Stimulated activated naive CD4-positive, alpha-beta T cell treated with Interleukin-2 at 50 U/mL for 16 hours (primary cell): ENCODE data around the gene WDR72.
"Not testable (repeated sequence)": the region's sequence is repeated elsewhere in the genome, so short reads cannot be mapped to it uniquely, and the experiment has no call there.

Source experiments
- DNase-seq: peaks from one replicate; lab custom pipeline; 2025; lab: John Stamatoyannopoulos, UW

WDR72 gene

DNA sequence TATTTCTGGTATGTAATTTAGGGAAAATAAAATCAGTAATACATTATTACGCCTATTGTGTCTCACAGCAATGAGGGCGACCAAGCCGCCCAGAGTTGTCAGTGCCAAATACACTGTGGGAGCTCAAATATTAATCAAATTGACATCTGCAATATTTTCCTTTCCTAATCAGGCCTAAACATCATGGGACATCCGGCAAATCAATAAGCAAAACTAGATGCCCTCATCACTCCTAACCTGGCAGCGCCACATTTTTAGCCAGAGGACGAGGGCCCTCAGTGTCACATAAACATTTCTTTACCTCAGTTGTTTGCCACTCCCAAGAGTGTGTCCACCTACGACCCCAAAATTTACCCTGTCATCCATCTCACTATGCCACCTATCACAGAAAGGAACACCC lies 64.1 kb downstream of the WDR72 start:
- no peak for DNase-seq

DNA sequence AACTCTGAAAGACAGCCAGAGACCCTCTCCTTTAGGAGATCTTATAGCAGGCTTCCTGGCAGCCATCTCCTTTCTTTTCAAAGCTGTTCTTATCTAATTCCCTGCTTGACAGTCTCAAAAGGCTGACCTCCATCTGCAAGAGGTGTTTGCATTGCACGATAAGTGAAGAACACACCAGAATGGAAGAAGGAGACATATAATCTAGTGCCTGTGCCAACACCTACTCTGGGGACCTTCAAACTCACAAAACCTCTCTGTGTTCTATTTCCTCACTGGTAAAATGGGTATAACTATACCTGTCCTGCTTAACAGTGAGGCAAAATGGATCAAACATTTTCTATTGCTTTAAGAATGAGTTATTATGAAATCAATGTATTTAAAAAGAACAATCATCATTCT lies 65.0 kb downstream of the WDR72 start:
- DNase-seq, result no peak

DNA sequence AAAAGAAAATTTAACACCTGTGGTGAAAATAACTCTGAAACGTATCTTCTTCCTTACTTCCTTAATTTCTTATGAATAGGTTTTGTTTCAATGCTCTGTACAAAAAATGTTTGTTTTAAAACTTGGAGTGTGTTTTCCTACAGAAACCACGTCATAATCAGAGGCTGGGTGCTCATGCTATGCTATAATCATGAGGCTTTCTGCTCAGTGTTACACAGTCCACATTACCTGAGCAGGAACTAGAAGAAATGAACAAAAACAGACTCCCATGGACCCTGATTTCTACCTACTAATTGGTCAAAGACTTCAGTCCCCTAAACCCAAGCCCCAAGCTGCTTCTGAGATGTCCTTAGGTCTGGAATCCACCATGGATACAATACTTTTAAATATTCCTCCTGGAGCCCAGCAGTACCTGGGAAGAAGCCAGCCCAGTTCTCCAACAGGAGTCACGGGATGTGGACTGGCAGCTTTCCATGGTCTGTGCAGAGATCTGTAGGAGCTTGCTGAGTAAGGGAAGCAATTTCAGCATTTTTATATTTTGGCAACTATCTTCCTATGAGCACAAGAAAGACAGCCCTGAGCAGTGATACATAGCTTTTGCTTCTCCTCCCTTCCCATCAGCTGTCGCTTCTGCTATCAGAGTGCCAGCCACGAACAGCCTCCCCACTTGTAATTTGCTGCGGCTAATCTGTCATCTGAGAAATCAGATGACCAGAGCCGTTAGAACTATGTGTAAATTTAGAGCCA lies 65.6 kb downstream of the WDR72 start:
- DNase-seq, result no peak

DNA sequence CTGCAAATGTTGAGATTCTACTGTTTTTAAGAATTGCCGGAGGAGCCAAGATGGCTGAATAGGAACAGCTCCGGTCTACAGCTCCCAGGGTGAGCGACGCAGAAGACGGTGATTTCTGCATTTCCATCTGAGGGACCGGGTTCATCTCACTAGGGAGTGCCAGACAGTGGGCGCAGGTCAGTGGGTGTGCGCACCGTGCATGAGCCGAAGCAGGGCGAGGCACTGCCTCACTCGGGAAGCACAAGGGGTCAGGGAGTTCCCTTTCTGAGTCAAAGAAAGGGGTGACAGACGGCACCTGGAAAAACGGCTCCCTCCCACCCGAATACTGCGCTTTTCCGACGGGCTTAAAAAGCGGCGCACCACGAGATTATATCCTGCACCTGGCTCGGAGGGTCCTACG lies 75.3 kb downstream of the WDR72 start:
- DNase-seq, result not testable (repeated sequence)

DNA sequence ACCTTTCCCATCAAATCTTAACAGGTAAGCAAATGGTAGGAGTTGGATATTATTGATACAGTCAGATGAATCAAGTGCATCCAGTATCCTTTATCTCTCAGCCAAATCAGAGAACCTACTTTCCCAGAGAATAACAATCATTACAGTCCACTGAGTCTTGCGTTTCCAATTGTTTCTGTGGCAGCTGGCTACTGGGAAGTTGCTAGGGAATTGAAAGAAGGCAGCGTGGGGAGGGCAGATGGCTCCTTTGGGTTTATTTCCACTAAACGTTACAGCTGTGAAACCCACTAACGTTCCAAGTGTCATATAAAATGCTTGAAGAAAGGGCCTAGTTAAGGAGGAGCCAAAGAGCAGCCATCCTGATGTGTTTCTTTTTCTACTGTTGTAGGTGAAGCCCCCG lies 78.4 kb downstream of the WDR72 start:
- DNase-seq, result no peak

DNA sequence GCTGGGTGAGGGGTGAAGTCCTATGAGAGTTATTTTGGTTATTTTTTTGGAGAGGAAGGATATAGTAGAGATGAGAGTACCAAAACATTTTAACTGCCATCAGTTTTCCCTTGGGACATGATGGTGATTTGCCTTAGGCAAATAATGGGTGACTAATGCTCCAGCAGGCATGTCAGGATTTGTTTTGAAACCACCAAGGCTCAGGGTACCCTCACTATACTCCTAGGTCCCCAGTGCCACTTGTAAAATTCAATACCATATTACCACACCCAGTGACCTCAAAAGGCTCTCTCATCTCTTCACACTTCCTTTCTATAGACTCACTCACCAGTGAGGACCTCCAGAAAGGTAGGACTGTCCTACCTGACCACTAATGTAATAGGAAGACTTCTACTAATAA lies 83.6 kb downstream of the WDR72 start:
- DNase-seq, result no peak

DNA sequence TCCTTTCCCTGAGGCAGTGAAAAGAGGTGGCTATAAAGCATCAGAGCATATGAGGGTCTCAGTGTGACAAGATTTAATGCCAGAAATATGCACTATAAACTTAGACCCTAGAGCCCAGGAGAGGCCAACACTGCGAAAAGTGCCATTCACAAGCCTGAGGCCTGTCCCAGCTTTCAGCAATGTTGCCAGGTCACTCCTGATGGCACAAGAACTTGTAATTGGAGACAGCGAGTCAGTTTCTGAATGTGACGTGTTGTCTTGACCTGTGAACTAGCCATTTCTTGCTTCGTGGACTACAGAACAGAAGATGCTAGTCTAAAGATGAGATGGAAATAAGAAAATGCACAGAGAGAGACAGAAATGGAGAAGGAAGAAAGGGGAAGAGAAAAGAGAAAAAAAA lies 87.9 kb downstream of the WDR72 start:
- DNase-seq, result no peak

DNA sequence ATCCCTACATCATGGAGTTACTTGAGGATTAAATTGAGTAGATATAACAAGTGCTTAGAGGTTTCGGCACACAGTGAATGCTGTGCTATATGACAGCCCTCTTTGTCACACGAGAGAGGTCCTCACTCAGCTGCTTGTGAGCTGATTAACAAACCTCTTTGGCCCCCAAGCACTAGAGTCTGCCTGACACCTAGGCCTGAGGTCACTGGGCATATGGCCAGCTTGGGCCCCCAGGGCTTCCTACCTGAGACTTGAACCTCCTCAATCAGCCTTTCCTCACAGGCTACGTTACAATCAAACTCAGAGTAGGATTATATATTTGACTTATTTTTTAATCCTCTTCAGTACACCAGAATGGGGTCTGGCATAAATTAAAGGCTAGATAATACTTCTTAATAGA lies 88.8 kb downstream of the WDR72 start:
- DNase-seq, result no peak

DNA sequence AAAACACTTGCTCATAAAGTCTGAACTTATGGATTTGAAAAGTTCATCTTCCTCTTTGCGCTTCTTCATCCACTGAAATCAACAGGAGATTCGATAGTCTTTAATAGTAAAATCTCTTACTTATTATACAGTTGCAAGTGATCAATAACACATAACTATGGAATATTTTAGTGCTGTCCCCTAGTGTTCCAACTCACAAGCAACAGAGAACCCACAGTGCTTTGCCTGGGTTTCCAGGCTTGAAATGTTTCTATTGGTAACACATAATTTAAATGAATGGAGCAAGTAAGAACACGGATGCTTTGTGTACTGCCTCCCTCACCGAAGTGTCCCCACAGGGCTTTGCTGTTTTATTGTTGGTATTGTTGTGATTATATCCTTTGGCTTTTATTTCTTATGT lies 93.5 kb downstream of the WDR72 start:
- no peak for DNase-seq

DNA sequence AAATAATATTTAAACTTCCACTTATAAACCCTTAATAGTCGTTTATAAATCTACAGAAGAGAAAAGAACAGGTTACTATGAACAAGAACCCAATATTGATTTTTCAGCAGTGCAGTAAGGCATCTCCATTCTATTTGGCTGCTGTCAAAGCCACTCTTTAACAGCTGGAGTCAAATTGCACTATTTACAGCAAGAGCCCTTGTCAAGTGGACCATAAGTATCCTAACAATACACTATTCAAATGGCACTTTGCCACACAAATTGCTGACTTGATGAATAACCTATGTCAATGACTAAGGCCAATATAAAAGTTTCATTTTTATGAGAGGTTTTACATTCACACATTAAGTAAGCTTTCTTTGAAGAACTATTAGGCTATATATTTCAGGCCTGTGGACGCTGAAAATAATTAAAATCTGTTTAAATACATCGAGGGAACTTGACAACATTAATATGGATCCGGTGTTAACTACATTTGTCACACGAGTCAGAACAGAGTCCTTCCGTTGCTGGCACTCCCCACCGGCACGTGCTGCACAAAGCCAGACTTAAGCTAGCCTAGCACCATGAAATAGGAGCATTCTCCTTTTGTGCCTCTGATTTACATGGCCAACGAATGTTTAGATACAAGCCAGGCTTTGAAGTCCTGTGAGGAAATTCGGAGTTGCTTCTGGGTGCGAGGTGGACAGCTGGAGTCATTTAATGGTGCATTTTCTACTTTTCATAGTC lies 100.5 kb downstream of the WDR72 start:
- DNase-seq, result no peak

DNA sequence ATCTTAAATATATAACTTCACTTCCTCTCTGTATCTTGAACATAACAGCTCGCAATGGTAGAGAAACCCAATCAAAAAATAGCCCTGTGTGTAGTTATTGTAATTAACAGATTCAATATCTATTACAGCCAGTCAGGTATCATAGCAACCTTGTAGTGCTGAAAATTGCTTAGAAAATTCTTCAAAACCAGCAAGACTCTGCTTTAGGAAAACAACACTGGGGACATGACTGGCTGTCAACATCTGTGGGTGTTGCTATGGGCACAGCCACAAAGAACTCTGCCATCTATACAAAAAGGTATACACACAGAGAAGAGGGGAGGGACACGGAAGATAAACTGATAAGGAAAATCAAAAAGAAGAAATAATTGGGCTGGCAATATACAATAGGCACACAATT lies 101.2 kb downstream of the WDR72 start:
- no peak for DNase-seq

DNA sequence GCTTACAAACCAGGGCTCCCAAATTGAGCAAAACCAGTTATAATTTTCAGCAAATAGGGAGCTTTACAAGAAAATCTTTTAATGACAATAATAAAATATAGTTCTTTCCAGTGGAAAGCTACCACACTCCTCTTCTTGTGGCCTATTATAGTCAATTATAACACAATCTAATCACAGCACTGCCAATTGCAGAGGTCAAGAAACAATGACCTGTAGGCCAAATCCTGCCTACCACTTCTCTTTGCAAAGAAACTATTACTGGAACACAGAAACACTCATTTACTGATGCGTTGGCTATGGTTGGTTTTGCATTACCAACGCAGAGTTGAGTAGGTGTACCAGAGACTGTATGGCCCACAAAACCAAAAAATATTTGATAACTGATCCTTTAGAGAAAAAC lies 110.5 kb downstream of the WDR72 start:
- no peak for DNase-seq

DNA sequence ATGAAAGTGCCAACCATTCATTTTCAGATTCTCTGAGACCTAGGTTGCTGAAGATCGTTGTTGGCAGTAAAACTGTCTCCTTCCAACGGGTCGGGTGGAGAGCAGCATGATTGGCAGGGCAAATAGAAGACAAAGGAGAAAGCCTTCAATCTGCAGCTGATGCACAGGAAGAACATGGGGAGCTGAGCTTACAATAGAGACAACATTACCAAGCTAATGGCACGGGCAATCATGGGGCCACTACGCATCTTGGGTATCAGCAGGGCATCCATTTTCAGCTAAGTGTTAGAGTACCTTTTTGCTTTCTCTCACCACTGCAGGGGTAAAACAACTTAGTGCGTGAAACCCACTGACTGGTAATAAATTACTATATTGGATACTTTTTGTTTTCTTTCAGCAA lies 114.8 kb downstream of the WDR72 start:
- DNase-seq, result no peak

DNA sequence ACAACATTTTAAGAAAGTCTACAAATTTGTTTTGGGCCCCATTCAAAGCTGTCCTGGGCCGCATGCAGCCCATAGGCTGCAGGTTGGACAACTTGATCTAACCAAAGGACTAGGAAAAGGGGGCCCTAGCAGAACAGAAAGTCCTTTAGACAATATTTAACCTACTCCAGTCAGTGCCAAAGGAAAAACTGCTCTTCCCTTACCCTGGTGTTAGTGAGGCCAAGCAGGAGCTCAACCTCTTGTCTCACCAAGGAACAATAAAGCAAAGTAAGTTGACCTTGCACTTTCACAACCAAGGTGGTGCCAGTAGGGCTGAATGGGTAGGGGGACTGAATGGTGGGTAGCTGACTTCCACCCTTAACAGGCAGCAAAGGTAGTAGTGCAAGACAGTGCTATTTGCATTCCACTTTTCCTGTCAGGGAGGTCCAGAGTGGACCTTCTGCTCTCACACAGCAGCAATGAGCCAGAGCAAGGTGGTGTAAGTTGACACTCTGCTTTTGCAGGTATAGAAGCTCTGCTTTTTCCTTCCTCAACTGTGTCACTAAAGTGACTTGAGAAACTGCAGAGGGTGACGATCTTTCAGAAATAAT lies 124.9 kb downstream of the WDR72 start:
- DNase-seq, result no peak

DNA sequence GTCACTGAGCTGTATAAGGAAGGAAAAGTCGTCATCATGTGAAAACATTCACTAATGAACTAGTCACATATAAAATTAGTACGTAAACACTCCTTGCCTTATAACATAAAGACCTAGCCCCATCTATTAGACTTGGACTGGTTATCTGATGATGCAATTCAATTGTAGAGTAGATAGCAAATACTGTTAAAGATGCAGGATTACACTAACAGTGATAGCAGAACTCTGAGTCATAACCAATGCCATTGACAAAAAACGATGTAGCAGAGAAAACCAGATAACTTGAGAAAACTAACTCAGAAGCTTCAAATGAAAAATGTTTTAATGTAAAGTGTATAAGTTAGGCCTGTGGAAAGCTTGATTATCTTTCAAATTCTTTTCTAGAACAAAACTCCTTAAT lies 132.2 kb downstream of the WDR72 start:
- no peak for DNase-seq

DNA sequence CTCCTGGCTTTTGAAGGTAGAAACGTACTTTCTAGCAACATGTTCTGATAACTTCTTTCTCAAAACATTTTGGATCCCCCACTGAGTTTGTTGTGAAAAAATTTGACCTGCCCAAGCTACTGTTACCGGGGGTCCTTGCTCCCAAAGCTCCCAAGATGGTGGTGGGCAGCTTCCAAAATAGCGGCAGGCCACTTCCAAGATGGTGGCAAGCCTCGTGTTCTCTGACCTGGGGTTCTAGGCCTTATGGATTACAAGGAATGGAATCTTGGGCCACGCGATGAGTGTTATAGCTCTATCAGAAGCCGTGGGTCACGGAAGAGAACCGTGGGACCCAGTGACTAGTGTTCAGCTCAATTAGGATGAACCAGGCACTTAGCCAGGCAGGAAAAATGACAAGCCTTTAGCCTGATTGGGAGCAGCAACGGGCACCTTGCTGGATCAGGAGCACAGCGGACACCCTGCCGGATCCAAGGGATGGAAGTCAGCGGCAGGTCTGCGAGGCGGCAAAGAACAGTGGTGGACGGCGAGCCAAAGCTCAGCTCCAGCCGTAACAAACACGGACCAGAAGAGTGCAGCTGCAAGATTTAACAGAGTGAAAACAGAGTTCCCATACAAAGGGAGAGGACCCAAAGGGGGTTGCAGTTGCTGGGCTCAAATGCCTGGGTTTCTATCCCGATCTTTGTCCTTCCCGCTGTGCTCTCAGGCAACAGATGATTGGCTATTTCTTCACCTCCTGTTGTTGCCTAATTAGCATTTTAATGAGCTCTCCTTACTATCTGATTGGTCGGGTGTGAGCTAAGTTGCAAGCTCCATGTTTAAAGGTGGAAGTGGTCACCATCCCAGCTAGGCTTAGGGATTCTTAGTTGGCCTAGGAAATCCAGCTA lies 133.3 kb downstream of the WDR72 start:
- DNase-seq, result no peak

DNA sequence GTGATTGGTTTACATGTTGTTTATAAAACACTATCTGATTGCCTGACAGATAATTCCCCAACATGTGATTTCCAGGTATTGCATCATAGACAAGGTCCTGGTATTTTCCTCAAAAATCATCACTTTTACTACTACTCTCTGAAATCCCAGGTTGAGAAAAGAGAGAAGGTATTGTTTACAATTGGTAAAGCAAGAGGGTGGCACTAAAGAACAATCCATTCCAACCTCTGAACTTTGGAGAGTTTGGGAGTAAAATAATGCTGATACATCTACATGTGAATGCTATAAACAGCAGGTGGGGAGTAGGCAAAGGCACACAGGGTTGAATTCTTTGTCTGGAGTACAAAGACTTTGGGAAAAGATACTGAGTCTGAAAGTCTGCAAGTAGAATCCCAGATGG lies 134.2 kb downstream of the WDR72 start:
- DNase-seq, result no peak

DNA sequence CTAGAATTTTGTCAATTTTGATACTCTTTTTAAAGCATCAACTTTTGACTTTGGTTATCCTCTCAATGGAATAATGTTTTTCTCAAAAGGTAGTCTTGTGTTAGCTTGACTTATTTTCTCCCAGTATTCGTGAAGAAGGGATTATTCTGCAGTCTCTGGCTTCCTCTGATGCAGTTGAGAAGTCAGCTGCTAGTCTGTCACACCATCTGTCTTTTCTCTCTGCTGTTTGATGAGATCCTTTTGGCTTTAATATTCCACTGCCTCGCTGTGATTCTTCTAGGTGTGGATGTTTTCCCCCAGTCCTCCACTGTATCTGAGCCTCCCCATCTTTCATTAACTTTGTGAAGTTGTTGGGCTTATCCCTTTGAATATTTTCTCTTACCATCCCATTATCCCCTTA lies 141.0 kb downstream of the WDR72 start:
- no peak for DNase-seq

DNA sequence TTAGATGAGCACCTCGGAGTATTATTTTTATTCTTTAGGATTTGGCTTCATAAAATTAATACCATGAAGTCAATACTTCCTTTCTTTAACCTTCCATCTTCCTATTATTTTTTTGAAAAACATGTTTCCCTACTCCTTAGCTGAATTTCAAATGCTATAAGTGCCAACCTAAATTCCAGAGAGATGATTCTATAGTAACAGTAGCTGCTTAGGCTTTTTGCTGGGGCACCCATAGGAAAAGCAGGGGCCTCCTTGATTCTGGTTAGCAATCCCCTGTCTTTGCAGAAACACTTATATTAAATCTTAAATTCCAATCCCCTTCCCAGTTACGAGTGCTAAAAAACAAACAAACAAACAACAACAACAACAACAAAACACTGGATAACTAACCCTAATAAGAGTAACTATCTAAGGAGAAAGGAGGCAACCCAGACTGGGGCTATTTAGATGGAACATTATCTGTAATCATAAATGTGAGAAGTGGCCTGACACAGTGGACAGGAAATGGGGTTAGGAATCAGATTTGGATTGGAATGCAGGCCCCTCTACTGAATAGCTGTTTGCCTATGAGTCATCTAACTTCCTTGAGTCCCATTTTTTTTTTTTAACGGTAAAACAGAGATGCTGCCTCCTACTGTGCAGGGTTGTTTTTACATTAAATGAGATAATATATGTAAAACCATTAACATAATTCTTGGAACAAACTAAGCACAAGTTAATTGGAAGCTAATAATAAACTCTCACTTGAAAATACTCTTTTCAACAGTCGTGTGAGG lies 148.1 kb downstream of the WDR72 start:
- DNase-seq, result no peak

DNA sequence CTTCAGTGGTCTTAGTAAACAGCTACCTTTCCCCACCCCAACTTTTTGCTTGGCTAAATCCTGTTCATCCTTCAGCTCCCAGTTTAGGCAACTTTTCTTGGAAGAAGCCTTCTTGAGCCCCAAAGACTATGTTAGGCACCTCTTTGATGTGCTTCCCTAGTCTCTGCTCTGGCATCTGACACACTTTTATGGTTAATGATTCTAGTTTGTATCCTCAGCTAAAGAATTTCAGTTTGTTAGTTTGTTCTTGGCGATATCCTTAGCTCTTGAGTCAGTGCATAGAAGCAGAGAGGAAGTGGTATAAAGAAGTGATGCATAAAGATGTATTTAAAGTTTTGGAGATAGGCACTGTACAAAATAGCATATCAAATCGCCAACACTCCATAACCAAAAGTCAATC lies 168.4 kb downstream of the WDR72 start:
- DNase-seq, result no peak

DNA sequence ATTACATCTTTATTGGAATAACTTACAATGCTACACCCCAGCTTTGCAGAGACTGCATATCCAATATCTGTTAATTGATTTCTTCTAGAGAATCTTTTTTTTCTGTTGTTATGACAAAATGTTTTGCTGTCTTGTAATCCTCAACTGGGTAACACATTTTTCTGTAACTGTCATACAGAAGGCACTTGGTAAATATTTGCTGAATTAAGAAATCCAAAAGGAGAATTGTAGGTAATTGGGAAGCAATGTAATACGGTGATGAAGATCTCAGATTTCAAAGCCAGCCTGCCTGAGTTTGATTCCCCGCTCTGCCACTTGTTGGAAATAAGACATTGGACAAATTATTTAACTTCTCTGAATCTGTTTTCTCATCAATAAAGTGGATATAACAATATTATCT lies 169.1 kb downstream of the WDR72 start:
- DNase-seq, result no peak
